Right lobe of liver (tissue), 6 donors: ENCODE measurements around the gene DIPK1C. TPM values are rescaled to one million over a fixed set of nuclear protein-coding genes. Genes with fewer than 3 reads are reported as not detected.

Experiments used
- ATAC-seq, 4 donors: fragments of 200-7000 bp; cut with Tn5 transposase; one replicate each; pipeline ENCODE4 v1.9.1; 2020; ENCODE audit warnings: mild to moderate bottlenecking in 4 of 4, moderate library complexity in 4 of 4
- DNase-seq, 3 donors: peaks; one replicate each; pipeline ENCODE4 v3.0.0-alpha.2; 2020
- H3K27ac ChIP-seq, 3 donors: fragments of 200-600 bp; one replicate each; pipeline ENCODE4 v1.8.0; 2022
- H3K27me3 ChIP-seq, 2 donors: fragments of 200-600 bp; one replicate each; pipeline ENCODE4 v1.8.0; 2022
- H3K36me3 ChIP-seq, 4 donors: fragments of 200-600 bp; sonication (generic) in 1 of 4; one replicate each; pipeline versions ENCODE4 v1.5.1 to v1.8.0; 2017 to 2022; ENCODE audit warnings: control low read depth in 1 of 4
- H3K4me1 ChIP-seq, 4 donors: fragments of 200-600 bp; sonication (generic) in 1 of 4; one replicate each; pipeline versions ENCODE4 v1.5.1 to v1.8.0; 2017 to 2022; ENCODE audit warnings: control low read depth in 1 of 4
- H3K4me3 ChIP-seq, 3 donors: fragments of 200-600 bp; one replicate each; pipeline ENCODE4 v1.8.0; 2022
- H3K9me3 ChIP-seq, 4 donors: fragments of 200-600 bp; sonication (generic) in 1 of 4; one replicate each; pipeline versions ENCODE4 v1.5.1 to v1.8.0; 2017 to 2022; ENCODE audit warnings: control low read depth in 1 of 4
- CTCF ChIP-seq, 4 donors: fragments of 200-600 bp in 3 of 4; fragments of 450-650 bp in 1 of 4; IDR thresholded peaks; one replicate each; pipeline versions ENCODE4 v1.5.1 to v1.8.0; 2016 to 2022; ENCODE audit warnings: antibody characterized with exemption in 4 of 4, mild to moderate bottlenecking in 2 of 4
- POLR2A ChIP-seq: fragments of 450-650 bp; IDR thresholded peaks from one replicate; pipeline ENCODE4 v1.6.1; 2017; ENCODE audit warnings: antibody characterized with exemption, mild to moderate bottlenecking
- WGBS: methylation state at CpG from one replicate; pipeline ENCODE4 v1.1.6; 2018; ENCODE audit warnings: low coverage, low lambda C conversion rate; ENCODE audit not compliant: insufficient coverage; ENCODE audit errors: missing lambda C conversion rate; 5-methylcytosine and 5-hydroxymethylcytosine counted together
- intact Hi-C, 2 donors: fragments of 100-400 bp; cut with DNase I; formaldehyde crosslinking; loops; one replicate each; pipeline versions ENCODE4 v1.11.2 to v1.14.1; 2022
- total RNA-seq, 6 experiments: library from RNA; depleted of rRNA in 2 of 6; stranded (reverse); fragments of >200 nt in 2 of 6; fragmentation: NEBNext Ultra II Directional in 3 of 6; extraction: Animal tissue kit (Norgen Biotek cat#: 25700) in 3 of 6; gene quantifications; one replicate each; pipeline versions ENCODE4 v1.1.0 to v1.2.4, GENCODE V29; 2016 to 2023
- donor health status: DM: no; HTN: yes; CAD: no.
- donor health status: DM: no; HTN: no; CAD: no.
- donor health status: DM: no; HTN: no; CAD: no.
- donor health status: DM: no; HTN: yes; CAD: no.
- donor health status: DM: no; HTN: yes; CAD: no.

DIPK1C gene
- total RNA-seq, 6 experiments from 2014 or later: 0.06 to 0.37 (median 0.20) TPM; not detected in 3

GRCh38 chr18:74447404-74448152 is 9.5 kb downstream of the DIPK1C start:
- DNase-seq: peak in 1 of 3 donors; percentile 40
- 100% methylated on average over 1 of the region's 16 CpGs for WGBS
- no peak for ATAC-seq

GRCh38 chr18:74446631-74447403 is 10.3 kb downstream of the DIPK1C start:
- WGBS: 83% methylated on average over 2 of the region's 38 CpGs
- TF ChIP-seq CTCF (IDR thresholded peaks at IDR 0.05) (no peak), POLR2A (no peak)
- ATAC-seq: no peak
- no peak for DNase-seq
- Histone ChIP-seq H3K36me3 (no peaks in the 10 kb centered on the region), H3K4me3 (no peak overlapping the region), H3K27ac (no peak overlapping the region), H3K4me1 (peaks cover 0 to 11% (median 0%) of the 10 kb centered on the region in 4 donors), H3K9me3 (no peaks in the 10 kb centered on the region), H3K27me3 (no peaks in the 10 kb centered on the region)
- intact Hi-C loops: no loop called here

More at GRCh38 chr18:74447404-74448152, 9.5 kb downstream of the DIPK1C start:
- no peaks in the 10 kb centered on the region for H3K36me3 ChIP-seq
- H3K27me3 ChIP-seq: no peaks in the 10 kb centered on the region
- H3K27ac ChIP-seq: no peak overlapping the region
- no peaks in the 10 kb centered on the region for H3K9me3 ChIP-seq
- intact Hi-C loops: no loop called here
- TF ChIP-seq POLR2A (no peak), CTCF (IDR thresholded peaks at IDR 0.05) (no peak)
- H3K4me3 ChIP-seq: no peak overlapping the region
- H3K4me1 ChIP-seq: peaks cover 0 to 11% (median 0%) of the 10 kb centered on the region in 4 donors

DNA sequence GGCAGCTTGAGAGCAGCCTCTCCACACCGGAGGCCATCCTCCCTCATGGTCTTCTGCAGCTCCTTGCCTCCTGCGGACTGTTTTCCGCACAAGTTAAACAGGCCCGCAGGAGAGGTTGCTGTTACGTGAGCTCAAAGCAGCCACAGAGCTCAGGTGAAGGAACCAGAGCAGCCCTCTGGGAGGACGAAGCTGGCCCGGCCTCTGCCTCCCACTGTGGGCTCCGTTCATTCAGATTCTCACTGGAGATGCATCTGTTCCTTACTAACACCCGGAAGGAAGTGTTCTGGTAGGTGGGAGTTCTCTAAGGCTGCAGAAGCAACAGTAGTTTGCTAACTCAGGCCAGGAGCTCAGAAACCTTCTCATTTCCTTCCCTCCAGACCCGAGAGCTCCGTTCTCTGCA is 10.9 kb downstream of the DIPK1C start:
- H3K27me3 ChIP-seq: no peaks in the 10 kb centered on the region
- intact Hi-C loops: no loop called here
- TF ChIP-seq POLR2A (no peak), CTCF (IDR thresholded peaks at IDR 0.05) (no peak)
- ATAC-seq (no peak), DNase-seq (no peak)
- H3K27ac ChIP-seq: no peak overlapping the region
- peaks cover 0 to 11% (median 0%) of the 10 kb centered on the region in 4 donors for H3K4me1 ChIP-seq
- WGBS: 81% methylated on average over 8 of the region's 11 CpGs
- no peaks in the 10 kb centered on the region for H3K36me3 ChIP-seq
- H3K4me3 ChIP-seq: no peak overlapping the region
- no peaks in the 10 kb centered on the region for H3K9me3 ChIP-seq

- H3K36me3 ChIP-seq: no peaks in the 10 kb centered on the region
- H3K4me1 ChIP-seq: peaks cover 0 to 11% (median 0%) of the 10 kb centered on the region in 4 donors
- WGBS: no CpG with 5 or more reads among the region's 14 CpGs
- ATAC-seq (no peak), DNase-seq (no peak)
- no peak overlapping the region for H3K4me3 ChIP-seq
- TF ChIP-seq POLR2A (no peak), CTCF (IDR thresholded peaks at IDR 0.05) (no peak)
- intact Hi-C loops: no loop called here
- no peak overlapping the region for H3K27ac ChIP-seq
- H3K27me3 ChIP-seq: no peaks in the 10 kb centered on the region
- no peaks in the 10 kb centered on the region for H3K9me3 ChIP-seq
Observed at GRCh38 chr18:74445585-74445984, 11.5 kb downstream of the DIPK1C start.
